HG03039 (cell line): ENCODE results near the gene CNIH2.
"Not testable (repeated sequence)": the region's sequence is repeated elsewhere in the genome, so short reads cannot be mapped to it uniquely, and the experiment has no call there.

Experiments used
- ATAC-seq: cut with Tn5 transposase; IDR thresholded peaks from one replicate; pipeline ENCODE4 v1.9.1; 2021; ENCODE audit warnings: mild to moderate bottlenecking, moderate library complexity; ENCODE audit not compliant: unreplicated experiment

CNIH2 gene

GRCh38 chr11:66277471-66278362 lies at the start of gene CNIH2:
Gene CNIH2, plus strand, starts transcription at chr11:66278175. Its CDS starts 282 bp downstream, at chr11:66278457.
- no peak for ATAC-seq

GRCh38 chr11:66228521-66228920 lies 49.5 kb upstream of the CNIH2 start:
- no peak for ATAC-seq

GRCh38 chr11:66230156-66230555 lies 47.8 kb upstream of the CNIH2 start:
- no peak for ATAC-seq

GRCh38 chr11:66230978-66231377 lies 47.0 kb upstream of the CNIH2 start:
- no peak for ATAC-seq

GRCh38 chr11:66231561-66231960 lies 46.4 kb upstream of the CNIH2 start:
- no peak for ATAC-seq

GRCh38 chr11:66232769-66233168 lies 45.2 kb upstream of the CNIH2 start:
- no peak for ATAC-seq

GRCh38 chr11:66233301-66233700 lies 44.7 kb upstream of the CNIH2 start:
- ATAC-seq = no peak

GRCh38 chr11:66235141-66235540 lies 42.8 kb upstream of the CNIH2 start:
- ATAC-seq = no peak

GRCh38 chr11:66237867-66238266 lies 40.1 kb upstream of the CNIH2 start:
- ATAC-seq = no peak

GRCh38 chr11:66238786-66239413 lies 39.1 kb upstream of the CNIH2 start:
- no peak for ATAC-seq

- ATAC-seq = no peak
These were observed 38.5 kb upstream of the CNIH2 start for GRCh38 chr11:66239511-66239910.

GRCh38 chr11:66239998-66240780 lies 37.8 kb upstream of the CNIH2 start:
- no peak for ATAC-seq

GRCh38 chr11:66240781-66241136 lies 37.2 kb upstream of the CNIH2 start:
- no peak for ATAC-seq

GRCh38 chr11:66242095-66242765 lies 35.7 kb upstream of the CNIH2 start:
- ATAC-seq = no peak

GRCh38 chr11:66243782-66244535 lies 34.0 kb upstream of the CNIH2 start:
- no peak for ATAC-seq

- no peak for ATAC-seq
These were observed 30.7 kb upstream of the CNIH2 start for GRCh38 chr11:66247295-66247694.

- ATAC-seq = no peak
These were observed 30.2 kb upstream of the CNIH2 start for GRCh38 chr11:66247801-66248200.

GRCh38 chr11:66248903-66249302 lies 29.1 kb upstream of the CNIH2 start:
- no peak for ATAC-seq

GRCh38 chr11:66251809-66252208 lies 26.2 kb upstream of the CNIH2 start:
- no peak for ATAC-seq

GRCh38 chr11:66253081-66253480 lies 24.9 kb upstream of the CNIH2 start:
- not testable (repeated sequence) for ATAC-seq
